ENCODE data around the gene RNASE12. TPM values are rescaled to one million over a fixed set of nuclear protein-coding genes. Genes with fewer than 3 reads are reported as not detected.

Gene RNASE12
- total and polyA plus RNA-seq, 2 donors (not counting 3 experiments of a cell fraction or from before 2014, with no cell fraction given), result not detected

DNA sequence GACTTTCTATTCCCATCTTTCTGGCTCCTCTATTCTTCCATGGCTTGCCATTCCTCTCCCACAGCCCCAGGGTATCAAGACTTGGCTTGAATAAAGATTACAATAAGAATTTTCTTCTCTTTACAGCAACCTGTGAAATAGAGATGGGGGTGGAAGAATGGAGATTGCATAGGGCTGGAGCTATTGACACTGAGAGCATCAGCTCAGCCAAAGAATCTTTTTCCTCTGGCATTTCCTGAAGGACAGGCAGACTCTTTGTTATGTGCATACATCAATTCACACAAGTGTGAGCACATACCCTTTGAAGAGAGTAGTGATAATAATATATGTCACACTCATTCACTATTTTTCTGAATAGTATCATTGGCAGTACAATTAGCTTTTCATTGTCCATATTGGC, 8.0 kb downstream of the RNASE12 start:
- no peak overlapping the region for H3K4me3 ChIP-seq (replicated peaks in 1 of 3; ENCODE audit: insufficient read depth in 1 of 3, low read depth in 1 of 3, low read length in 3 of 3)
- ChIA-PET POLR2A (no interaction called here), CTCF (interaction anchor here (1.2 to 1.7 kb wide), 2 partner anchors 9 to 167 kb away, joined by 3 to 4 read pairs; no protein-coding TSS in a partner anchor)
- no peak overlapping the region for H2AFZ ChIP-seq (ENCODE audit: low read depth, low read length)
- BruUV-seq (replicated peaks), result no TSS peak
- no peaks in the 10 kb centered on the region for H3K36me3 ChIP-seq (ENCODE audit: control insufficient read depth in 2 of 2, extremely low read depth in 1 of 2, insufficient read depth in 2 of 2, low read length in 2 of 2)
- TF ChIP-seq EZH2 (IDR thresholded peaks at IDR 0.05; ENCODE audit: borderline replicate concordance, low read depth, low read length, severe bottlenecking) (no peak), GATA2 (IDR thresholded peaks at IDR 0.05; ENCODE audit: insufficient read depth, insufficient read length, low read depth, low read length) (no peak), MAX (IDR thresholded peaks at IDR 0.05; ENCODE audit: insufficient read depth, insufficient read length) (no peak), POLR2A (IDR thresholded peaks at IDR 0.05; ENCODE audit: low read depth, low read length) (no peak), FOS (IDR thresholded peaks at IDR 0.05; ENCODE audit: borderline replicate concordance, insufficient read depth, low read length) (no peak), JUN (IDR thresholded peaks at IDR 0.05; ENCODE audit: borderline replicate concordance, insufficient read depth, insufficient read length, low read depth) (no peak), CTCF (IDR thresholded peaks at IDR 0.05; ENCODE audit: extremely low read depth in 1 of 2, insufficient read depth in 1 of 2, low read depth in 1 of 2, low read length in 2 of 2) (no peak), MYC (IDR thresholded peaks at IDR 0.05; ENCODE audit: low read depth, low read length) (no peak), POLR2AphosphoS5 (IDR thresholded peaks at IDR 0.05; ENCODE audit: insufficient read depth, low read depth, low read length) (no peak)
- no peak overlapping the region for H3K27ac ChIP-seq (ENCODE audit: insufficient read depth, low read depth, low read length)
- intact Hi-C loops (cut with micrococcal nuclease) (no loop called here), dilution Hi-C loops (cut with MboI; ENCODE audit: extremely low pct_ligation_motif_present, low sequenced_read_pairs) (no loop called here)
- H3K79me2 ChIP-seq (ENCODE audit: control insufficient read depth, insufficient read depth, low read length), result no peaks in the 10 kb centered on the region
- no peaks in the 10 kb centered on the region for H3K9me3 ChIP-seq (replicated peaks; ENCODE audit: control insufficient read depth, insufficient read depth, low read length)
- FAIRE-seq (no peak), DNase-seq (ENCODE audit: low read depth, low spot score) (no peak)
- H3K9ac ChIP-seq (replicated peaks; ENCODE audit: extremely low read depth, insufficient read depth, low read length), result no peak overlapping the region
- H3K27me3 ChIP-seq (ENCODE audit: control insufficient read depth in 2 of 2, insufficient read depth in 2 of 2, low read length in 2 of 2), result peaks cover 9 to 32% of the 10 kb centered on the region in 2 experiments
- no peaks in the 10 kb centered on the region for H4K20me1 ChIP-seq (replicated peaks; ENCODE audit: control insufficient read depth, extremely low read depth, insufficient read depth, low read length)
- H3K9me1 ChIP-seq (replicated peaks; ENCODE audit: control insufficient read depth, extremely low read depth, insufficient read depth, low read length), result no peaks in the 10 kb centered on the region
- no peak overlapping the region for H3K4me2 ChIP-seq (ENCODE audit: insufficient read depth, low read length)
- H3K4me1 ChIP-seq (ENCODE audit: control insufficient read depth, extremely low read depth, insufficient read depth, low read length), result no peaks in the 10 kb centered on the region
